ENCODE results near the gene CRIP3. TPM values are rescaled to one million over a fixed set of nuclear protein-coding genes. Genes with fewer than 3 reads are reported as not detected.
A peak's percentile ranks its signal among the peaks of the same experiment; 100 is the strongest.
"Not testable (repeated sequence)": the region's sequence is repeated elsewhere in the genome, so short reads cannot be mapped to it uniquely, and the experiment has no call there.

CRIP3 gene, protein sequence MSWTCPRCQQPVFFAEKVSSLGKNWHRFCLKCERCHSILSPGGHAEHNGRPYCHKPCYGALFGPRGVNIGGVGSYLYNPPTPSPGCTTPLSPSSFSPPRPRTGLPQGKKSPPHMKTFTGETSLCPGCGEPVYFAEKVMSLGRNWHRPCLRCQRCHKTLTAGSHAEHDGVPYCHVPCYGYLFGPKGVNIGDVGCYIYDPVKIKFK
- polyA plus RNA-seq (ENCODE audit: insufficient read length in 10 of 10), result 1 to 10 TPM in 6 of 10 donors, under 1 TPM in 4; 0.43 to 1.5 (median 1.0) TPM
- long read RNA-seq, donor 1, result 0 reads
- long read RNA-seq, donor 2, result 0 reads
- long read RNA-seq, donor 3, result 0 reads
- long read RNA-seq, donor 4, result 0 reads
- long read RNA-seq, donor 5, result 0 reads
- long read RNA-seq, donor 6, result 0 reads
- long read RNA-seq, donor 7, result 0 reads
- long read RNA-seq, donor 8, result 0 reads
- long read RNA-seq, donor 9, result 0 reads

DNA sequence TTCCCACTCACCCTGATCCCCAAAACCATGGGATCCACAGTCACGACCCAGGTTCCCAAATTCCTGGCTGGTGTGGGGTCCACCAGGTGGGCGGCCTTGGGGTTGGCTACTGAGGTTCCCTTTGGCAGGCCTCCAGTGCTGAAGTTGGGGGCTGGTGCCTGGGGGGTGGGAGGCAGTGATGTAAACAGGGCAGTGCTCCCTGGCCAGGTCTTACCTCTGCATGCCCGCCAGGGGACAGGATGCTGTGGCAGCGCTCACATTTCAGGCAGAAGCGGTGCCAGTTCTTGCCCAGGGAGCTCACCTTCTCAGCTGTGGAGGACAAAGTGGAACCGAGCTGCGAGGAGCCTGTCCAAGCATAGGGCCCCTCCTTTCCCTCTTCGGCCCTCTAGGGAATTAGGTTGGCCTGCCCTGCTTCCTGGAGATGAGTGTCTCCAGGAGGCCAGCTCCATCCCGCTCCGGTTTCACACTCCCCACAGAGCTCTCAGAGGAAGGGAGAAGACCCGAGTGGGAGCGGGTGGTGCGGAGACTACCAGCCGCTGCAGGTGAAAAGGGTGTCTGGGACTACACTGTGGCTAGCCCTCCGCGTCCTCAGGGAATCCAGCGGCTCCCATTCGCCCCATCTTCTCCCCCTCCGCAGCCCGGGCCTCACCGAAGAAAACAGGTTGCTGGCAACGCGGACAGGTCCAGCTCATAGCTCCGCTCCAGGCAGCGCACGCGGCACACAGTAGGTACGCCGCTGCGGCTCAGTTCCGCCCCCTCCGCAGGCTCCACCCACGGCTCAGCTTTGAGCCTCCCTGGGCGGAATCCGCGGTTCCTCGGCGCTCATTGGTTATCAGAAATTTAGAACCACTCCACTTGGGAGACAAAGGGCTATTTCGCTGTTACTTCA lies at the start of gene CRIP3:
Gene CRIP3, minus strand, starts transcription at position 726 of the 889 bp plus-strand sequence. Its CDS starts 34 bp downstream, at position 692.
- DNase-seq, result peak; percentile 25 to 72 (median 25)

DNA sequence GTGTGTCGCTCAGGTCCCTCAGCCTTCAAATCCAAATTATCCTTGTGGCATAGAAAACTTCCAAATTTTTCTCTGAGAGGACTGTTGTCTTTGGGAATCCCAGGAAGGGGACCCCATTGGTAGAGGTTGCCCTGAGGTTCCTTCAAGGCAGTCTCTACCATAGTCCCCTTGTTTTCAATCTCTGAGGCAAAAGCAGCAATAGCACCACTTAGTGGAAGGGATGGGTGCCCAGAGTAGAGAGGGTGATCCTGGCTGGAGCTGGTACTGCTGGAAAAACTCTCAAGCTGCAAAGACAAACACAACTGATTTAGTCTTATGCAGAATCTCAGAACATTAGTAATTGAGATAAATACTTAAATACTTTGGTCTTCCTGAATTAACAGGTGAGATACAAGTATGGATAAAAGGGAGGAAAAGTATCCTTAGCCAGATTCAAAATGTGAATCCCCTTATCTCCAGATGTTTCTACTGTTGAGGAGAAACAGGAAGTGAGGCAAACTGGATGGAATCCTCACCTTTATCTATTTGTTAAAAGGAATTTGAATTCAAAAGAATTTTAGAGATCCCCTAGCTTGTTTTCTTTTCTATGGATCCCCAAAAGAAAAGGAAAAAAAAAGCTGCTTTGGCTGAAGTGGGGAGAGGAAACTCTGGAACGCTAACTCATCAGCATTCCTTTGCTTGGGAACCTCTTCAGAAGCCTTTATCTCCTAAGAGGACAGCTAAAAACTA lies 47.4 kb upstream of the CRIP3 start:
- no peak for DNase-seq

DNA sequence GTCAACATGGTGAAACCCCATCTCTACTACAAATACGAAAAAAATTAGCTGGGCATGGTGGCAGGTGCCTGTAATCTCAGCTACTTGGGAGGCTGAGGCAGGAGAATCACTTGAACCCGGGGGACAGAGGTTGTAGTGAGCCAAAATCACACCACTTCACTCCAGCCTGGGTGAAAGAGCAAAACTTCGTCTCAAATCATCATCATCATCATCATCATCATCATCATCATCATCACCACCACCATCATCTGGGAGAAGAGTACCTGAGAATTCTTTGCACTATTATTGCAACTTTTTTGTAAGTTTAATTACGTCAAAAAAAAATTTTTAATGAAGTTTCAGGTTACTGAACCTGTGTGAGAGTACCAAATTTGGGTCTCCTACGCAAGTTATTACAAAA lies 43.3 kb upstream of the CRIP3 start:
- DNase-seq, result not testable (repeated sequence)

DNA sequence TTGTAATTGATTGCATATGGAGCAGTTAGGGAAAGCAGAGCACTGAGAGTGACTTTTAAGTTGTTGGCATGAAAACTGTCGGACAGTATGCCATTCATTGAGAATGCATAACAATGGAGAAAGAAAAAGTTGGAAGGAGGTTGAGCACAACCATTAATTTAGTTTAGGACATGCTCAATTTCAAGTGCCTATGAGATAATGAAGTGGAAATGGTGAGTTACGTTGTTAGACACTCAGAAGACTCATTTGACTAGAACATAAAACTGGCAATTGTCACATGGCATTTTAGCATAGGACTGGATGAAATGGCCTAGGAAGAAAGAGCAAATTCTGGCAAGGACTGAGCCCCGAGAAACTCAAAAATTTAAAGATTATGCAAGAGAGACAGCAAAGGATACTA lies 38.8 kb upstream of the CRIP3 start:
- DNase-seq, result no peak

DNA sequence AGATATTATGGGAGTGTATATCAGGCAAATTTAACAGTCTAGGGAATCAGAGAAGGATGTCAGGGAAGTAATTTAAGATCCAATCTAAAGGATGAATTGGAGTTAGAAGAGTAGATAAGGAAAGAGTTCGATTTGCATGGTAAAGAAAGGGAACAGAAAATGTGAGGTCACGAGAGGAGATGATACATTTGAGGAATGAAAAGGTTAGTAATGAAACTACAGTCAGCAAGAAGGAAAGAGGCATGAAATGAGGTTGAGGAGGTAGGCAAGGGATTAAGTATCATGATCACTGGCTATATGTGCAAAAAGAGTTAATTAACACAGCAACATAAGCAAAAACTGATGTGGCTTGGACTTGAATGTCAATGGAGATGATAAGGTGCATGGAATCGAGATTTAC lies 38.4 kb upstream of the CRIP3 start:
- DNase-seq, result no peak

DNA sequence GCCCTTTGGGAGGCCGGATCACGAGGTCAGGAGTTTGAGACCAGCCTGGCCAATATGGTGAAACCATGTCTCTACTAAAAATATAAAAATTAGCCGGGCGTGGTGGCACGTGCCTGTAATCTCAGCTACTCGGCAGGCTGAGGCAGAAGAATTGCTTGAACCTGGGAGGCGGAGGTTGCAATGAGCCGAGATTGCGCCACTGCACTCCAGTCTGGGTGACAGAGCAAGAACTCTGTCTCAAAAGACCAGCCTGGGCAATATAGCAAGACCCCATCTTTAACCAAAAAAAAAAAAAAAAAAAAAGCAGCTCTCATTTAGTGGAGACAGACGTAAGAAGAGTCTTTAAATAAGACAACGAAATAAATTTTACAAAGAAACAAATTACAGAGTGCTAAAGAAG lies 37.6 kb upstream of the CRIP3 start:
- DNase-seq, result not testable (repeated sequence)

DNA sequence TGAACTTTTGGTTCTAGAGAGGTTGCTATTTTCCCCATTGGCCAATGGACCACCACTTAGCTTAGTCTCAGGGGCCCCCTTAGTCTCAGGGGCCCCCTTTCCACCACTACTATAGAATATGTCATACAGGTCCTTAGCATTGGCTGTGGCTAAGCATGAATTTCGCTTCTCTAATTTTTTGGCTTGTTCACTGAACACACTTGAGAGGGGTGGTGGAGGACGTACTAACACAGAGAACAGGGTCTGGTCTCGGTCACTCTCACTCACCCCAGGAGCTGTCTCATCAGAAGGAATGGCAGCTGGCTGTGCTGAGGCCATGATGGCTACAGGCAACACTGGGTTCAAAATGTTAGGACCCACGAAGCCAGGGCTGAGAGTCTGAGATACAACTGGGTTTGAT lies 30.5 kb upstream of the CRIP3 start:
- no peak for DNase-seq

DNA sequence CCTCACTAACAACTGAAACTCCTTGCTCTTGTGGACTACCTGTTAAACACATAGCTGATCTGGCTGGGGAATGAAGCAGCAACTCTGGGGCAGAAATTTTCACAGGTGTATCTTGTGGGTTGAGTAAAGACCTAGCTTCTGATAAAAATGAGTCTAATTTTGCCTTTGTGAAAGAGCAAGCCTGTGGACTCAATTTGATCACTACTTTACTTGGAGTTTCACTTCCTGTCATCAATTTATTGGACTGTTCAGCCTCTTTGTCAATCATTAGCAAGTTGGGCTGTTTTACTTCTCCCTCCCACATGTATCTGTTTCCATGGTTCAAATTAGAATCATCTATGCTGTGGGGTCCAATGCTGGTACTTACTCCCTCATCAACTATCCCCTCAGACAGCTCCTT lies 29.6 kb upstream of the CRIP3 start:
- no peak for DNase-seq

DNA sequence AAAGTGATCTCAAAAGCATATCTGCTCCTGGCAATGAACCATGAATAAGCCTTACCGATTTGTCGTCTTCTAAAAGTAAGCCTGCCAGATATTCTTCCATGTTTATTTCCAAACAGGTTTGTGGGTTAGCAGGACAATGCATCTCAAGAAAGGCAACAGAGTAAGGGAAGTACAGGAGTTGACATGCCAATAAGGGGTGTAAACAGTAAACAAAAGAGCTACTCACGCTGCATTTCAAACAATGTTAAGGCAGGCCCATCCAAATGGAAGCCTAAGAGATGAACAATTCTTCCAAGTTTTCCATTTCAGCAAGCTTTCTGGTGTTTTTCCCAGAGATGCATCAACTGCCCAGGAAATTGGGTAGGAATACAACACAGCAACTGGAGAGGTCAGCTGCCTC lies 27.8 kb upstream of the CRIP3 start:
- no peak for DNase-seq

DNA sequence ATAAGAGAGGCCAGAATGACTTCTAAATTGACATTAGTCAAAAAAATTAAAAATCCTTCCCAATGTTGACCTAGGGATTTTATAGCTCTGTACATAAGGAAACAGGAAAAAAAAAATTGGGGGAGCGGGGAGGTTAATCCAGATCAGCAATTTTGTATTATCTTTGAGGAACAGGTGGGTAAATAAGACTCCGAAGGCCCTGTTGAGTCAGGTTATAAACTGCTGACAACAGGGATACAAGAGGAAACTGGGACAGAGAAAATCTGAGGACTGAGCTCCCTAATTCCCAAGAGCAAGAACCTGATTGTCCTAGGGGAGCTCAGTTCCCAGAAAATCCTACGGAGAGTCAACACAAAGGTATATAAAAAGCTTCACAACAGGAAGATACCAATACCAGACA lies 26.8 kb upstream of the CRIP3 start:
- DNase-seq, result no peak

DNA sequence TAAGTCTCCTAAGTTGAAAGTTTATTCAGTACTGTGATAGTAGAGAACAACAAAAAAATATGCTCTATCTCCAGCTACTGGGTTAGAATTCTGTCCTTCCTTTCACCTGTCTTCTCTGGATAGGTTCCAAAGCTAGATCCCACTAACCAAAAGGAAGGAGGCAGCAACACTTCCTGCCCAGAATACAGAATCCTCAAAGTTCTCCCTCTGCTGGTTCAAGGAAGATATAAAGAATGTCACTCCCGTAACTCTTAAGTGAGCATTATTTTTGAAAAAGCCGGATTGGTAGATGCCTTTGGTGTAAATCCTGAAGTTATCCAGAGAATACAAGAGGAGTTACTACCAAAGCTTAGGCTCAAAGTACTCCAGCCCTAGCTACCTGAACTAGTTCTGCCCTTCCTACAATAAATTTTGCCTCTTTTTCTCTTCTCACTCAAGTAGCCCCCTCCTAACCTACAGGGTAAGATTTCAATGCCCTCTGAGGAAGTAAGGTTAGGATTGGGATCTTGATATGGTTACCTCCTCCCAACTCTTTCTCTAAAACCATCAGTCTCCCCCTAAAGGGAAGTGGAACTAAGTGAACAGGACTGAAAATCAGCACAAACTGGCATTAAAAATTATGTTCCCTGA lies 26.0 kb upstream of the CRIP3 start:
- DNase-seq, result peak; percentile 39 to 62 (median 54)

DNA sequence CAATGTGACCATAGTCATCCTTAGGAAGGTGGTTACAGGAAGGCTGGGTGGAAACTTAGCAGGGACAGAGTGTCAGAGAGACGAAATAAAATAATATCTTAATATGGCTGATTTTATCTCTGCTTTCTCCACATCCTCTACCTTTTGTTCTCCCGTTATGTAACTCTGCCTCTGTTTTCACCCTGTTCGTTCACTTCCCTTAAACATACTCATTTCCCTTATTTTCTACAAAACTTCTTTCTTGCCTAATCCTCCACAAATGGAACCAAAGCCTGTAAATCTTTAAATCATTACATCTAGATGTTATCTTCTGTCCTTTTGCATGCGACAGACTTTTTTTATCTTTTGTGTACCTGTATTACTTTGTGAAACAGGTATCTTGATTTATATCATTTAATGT lies 23.3 kb upstream of the CRIP3 start:
- DNase-seq, result no peak

DNA sequence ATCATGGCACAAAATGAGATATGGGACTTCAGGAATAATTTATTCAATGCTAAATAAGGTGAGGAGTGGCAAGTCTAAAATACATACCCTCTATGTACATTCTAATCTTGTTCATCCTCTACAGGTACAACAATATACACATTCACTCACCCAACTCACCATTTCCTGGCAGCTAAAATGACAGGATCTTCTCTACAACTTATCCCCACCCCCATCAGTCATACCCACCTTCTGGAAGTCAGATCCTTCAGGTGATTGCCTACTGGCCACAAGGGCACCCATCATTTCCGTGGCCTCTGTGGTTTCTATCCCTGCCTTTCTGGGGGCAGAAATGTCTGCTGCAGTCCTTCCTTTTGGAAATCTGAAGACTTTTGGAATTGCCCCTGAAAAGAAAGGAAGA lies 22.8 kb upstream of the CRIP3 start:
- DNase-seq, result no peak

DNA sequence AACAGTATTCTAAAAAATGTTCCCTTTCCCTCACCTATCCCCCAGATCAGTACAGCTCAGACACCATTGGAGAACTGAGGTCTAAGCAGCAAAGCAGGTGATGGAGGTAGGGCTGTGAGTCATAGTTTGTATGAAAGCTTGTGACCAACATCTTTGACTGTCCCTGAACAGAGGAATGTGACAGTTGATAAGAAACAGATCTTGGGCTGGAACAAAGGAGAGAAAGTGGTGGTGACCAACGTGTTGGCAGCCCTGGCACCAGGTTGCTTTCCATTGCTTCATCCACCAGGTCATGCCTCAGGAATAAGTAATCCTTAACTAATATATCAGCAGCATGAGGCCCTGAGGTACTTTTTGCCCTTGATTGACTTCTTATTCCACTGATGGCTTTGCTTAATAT lies 19.9 kb upstream of the CRIP3 start:
- no peak for DNase-seq

DNA sequence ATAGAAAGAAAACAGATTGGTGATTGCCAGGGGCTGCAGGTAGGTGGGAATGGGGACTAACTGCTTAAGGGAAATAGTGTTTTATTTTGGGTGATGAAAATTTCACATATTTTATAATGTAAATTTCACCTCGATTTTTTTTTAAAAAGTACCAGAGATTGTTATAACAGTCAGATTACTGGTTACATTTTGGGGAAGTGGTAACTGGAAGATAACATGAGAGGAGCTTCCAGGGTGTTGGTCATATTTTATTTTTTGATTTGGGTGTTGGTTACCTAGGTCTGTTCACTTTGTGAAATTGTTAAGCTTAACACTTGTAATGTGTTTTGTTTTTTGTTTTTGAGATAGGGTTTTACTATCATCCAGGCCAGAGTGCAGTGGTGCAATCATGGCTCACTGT lies 17.2 kb upstream of the CRIP3 start:
- no peak for DNase-seq

DNA sequence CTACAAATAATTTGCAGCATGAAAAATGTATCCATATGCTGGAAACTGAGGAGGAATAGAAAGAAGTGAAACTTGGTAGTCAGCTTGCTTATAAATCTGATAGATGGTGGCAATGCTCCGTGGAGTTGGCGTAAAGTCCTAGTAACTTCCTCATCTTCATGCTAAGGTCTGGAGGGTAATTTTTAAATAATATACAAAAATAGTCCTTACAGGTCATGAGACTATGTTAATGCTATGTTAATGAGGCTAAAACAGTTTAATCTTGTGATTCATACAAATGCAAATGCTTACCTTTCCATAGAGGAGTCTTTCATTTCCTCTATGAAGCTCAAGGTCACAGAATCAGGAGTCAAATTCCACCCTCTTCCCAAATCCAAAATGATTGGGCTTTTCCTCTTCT lies 9.4 kb upstream of the CRIP3 start:
- no peak for DNase-seq

DNA sequence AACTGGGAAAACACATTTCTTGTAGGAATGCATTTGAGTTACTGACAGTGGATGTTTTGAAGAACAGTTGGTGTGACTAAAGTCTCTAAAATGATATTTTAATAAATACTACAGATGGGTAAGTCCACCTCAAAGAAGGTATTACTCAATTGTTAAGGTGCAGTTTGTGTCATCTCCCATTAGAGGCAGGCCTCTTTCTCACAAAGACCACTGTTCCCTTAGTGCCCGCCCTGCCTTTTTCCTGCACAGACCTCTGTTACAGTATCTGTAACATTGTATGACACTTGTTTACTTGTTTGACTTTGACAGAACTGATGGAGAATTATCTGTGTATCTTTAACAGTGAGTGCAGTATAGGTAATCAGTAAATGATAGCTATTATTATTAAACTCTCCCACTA lies 5.2 kb upstream of the CRIP3 start:
- no peak for DNase-seq

DNA sequence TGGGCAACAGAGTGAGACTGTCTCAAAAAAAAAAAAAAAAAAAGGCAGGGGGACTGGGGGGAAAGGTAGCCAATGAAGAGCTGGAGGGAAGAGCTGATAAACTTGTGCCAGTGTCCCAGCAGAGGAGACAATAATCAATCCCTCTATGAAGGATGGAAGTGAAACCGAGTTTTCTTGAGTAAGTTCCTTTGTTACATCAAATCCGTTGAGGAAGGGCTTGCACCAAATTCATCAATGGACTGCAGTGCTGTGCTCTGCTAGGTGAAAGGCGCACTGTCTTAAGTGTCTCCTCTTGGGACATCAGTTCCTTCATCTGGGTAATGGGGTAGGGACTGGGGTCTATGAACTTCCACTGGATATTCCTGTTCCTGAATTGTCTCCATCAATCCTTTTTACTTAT lies 3.0 kb upstream of the CRIP3 start:
- no peak for DNase-seq

DNA sequence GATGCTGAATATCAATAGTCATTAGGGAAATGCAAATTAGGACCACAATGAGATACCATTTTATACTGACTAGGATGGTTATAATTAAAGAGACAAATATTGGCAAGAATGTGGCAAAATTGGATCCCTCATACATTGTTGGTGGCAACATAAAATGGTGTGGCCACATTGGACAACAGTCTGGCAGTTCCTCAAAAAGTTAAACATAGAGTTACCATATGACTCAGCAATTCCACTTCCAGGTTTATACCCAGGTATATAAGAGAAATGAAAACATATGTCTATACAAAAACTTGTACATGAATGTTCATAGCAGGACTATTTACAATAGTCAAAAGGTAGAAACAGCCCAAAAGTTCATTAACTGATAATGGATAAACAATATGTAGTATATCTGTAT lies 2.0 kb upstream of the CRIP3 start:
- no peak for DNase-seq

DNA sequence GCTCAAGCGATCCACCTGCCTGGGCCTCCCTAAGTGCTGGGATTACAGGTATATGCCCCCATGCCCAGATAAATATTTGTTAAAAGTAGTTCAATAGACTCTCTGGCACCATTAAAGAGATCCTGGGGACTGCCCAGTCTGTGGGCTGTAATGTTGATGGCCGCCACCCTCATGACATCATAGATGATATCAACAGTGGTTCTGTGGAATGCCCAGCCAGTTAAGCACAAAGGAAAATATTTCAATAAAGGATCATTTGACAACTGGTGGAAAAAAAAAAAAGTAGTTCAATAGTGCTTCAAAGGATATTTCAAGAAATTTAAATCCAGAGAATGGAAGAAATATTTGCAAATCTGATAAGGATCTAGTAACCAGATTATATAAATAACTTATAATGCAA lies 1.5 kb upstream of the CRIP3 start:
- no peak for DNase-seq

DNA sequence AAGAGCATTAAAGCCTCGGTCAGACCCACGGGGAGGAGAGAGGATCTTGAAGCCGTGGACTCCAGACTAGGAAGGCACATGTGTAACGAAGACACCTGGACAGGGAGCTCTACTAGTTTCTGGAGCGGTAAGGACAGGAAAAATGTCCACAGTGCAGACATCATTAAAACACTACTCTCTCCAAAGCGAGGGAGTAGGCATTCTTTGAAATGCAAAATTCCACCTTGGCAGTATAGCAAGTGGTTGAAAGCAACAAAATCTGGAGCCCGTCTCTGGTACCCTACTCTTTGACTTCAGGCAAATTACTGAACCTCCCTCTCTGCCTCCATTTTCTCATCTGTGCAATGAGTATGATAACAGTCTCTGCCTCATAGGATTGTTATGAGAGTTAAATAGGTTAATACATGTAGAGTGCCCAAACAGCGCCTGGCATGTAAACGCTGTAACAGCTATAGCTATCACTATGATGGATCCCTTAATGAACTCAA lies 408 bp upstream of the CRIP3 start:
- no peak for DNase-seq

Measured in muscle of back (tissue), 13 donors.